Right atrium auricular region (tissue), 2 donors: ENCODE results near the gene GRXCR2. TPM values are rescaled to one million over a fixed set of nuclear protein-coding genes. Genes with fewer than 3 reads are reported as not detected.

Experiments
- DNase-seq: peaks from one replicate; pipeline ENCODE4 v3.0.0-alpha.2; 2019; ENCODE audit warnings: low spot score
- H3K27ac ChIP-seq, 2 donors: fragments of 200-600 bp; sonication (generic); 1 replicate in 1 of 2; 2 replicates in 1 of 2; pipeline ENCODE4 v1.5.1; 2016 to 2019
- H3K27me3 ChIP-seq, 2 donors: fragments of 200-600 bp; sonication (generic); one replicate each; pipeline versions ENCODE4 v1.5.1 to v1.6.0; 2017 to 2019
- H3K36me3 ChIP-seq: fragments of 200-600 bp; sonication (generic); one replicate; pipeline ENCODE4 v1.5.1; 2016
- H3K4me1 ChIP-seq, 2 donors: fragments of 200-600 bp; sonication (generic); one replicate each; pipeline versions ENCODE4 v1.5.1 to v1.6.0; 2017 to 2019
- H3K4me3 ChIP-seq, 2 donors: fragments of 200-600 bp; sonication (generic); 1 replicate in 1 of 2; 2 replicates in 1 of 2; pipeline ENCODE4 v1.5.1; 2017 to 2019; ENCODE audit warnings: mild to moderate bottlenecking in 1 of 2, moderate library complexity in 1 of 2
- H3K9me3 ChIP-seq, 2 donors: fragments of 200-600 bp; sonication (generic); one replicate each; pipeline ENCODE4 v1.5.1; 2019
- total RNA-seq, 2 donors: library from RNA; depleted of rRNA; stranded (reverse); fragments of >200 nt; gene quantifications; one replicate each; pipeline ENCODE4 v1.1.0, GENCODE V29; 2016
- TF ChIP-seq, protein P1 (sequence below), 2 donors: fragments of 200-600 bp; sonication (generic); IDR thresholded peaks; one replicate each; pipeline ENCODE4 v1.5.1; 2019; ENCODE audit warnings: antibody characterized with exemption in 2 of 2

Gene GRXCR2
- total RNA-seq, 2 donors from 2014 or later: 0.24 to 1.0 TPM

DNA sequence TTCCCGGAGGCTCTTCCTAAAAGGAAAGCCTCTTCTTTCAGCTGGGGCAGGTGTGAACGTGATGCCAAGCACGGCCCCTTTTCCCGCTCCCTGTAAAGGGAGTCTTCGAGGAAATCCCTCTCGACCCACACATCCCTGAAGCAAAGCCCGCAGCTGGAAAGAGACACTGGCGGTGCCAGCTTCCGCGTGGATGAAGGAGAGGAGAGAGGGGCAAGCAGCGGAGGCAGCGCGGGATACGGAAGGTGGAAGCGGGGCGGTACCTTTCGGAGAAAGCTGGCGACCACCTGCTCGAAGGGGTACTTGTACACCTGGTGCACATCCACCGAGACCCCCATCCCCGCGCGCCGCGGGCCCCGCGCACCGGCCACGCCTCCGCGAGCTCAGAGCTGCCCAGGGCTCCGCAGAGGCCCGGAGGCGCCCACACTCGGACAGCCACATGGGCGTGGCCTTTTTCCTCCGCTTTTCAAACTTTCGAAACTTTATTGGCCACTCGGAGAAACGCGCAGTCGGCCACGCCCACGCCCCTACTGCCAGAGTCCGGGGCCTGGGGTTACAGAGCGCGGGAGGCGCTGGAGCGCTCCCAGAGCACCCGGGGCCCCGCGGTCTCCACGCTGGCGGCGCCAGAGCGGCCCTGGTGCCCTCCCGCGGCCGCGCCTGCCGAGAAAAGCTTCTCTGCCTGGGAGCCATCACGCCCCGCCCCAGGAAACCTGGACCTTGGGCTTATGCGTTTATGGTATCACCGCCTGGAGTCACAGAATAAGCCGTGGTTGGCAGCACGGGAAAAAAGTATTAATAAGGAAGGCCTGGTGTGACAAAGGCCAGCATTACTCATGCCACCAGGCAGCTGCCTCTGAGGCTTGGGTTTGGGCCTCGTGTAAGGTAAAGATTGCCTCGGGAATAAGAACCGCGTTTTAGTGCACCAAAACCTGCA lies 37.6 kb downstream of the GRXCR2 start, which contains the start of gene PRELID2:
TSS of gene PRELID2 (minus strand) at position 426 of the 931 bp plus-strand sequence. CDS start at position 335, 91 bp downstream.
- Histone ChIP-seq H3K36me3 (no peaks in the 10 kb centered on the region), H3K27ac (peak within 1 kb of the TSS; percentile 75 to 89), H3K4me1 (peaks cover 0 to 28% of the 10 kb centered on the region in 2 donors), H3K27me3 (no peaks in the 10 kb centered on the region), H3K4me3 (peak within 1 kb of the TSS; percentile 65 to 66), H3K9me3 (no peaks in the 10 kb centered on the region)
- DNase-seq: peak; percentile 86
- TF ChIP-seq, protein P1, sequence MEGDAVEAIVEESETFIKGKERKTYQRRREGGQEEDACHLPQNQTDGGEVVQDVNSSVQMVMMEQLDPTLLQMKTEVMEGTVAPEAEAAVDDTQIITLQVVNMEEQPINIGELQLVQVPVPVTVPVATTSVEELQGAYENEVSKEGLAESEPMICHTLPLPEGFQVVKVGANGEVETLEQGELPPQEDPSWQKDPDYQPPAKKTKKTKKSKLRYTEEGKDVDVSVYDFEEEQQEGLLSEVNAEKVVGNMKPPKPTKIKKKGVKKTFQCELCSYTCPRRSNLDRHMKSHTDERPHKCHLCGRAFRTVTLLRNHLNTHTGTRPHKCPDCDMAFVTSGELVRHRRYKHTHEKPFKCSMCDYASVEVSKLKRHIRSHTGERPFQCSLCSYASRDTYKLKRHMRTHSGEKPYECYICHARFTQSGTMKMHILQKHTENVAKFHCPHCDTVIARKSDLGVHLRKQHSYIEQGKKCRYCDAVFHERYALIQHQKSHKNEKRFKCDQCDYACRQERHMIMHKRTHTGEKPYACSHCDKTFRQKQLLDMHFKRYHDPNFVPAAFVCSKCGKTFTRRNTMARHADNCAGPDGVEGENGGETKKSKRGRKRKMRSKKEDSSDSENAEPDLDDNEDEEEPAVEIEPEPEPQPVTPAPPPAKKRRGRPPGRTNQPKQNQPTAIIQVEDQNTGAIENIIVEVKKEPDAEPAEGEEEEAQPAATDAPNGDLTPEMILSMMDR (IDR thresholded peaks at IDR 0.05): peak in 1 of 2 donors; percentile 28

DNA sequence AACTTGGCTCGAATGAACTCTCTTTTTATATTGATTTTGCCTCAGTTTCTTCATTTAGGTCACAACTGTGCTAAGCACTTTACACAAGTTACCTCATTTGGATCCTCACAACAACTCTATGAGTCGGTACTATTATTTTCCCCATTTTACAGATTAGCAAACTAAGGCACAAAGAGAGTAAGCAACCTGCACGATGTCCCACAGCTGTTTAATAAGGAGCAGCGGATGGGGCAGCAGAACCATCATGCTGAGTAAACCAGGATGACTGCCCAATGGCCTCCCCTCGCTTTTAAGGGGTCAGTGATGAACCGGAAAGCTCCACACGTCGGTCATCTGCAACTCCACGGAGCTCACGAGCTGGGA lies 38.3 kb downstream of the GRXCR2 start:
- Histone ChIP-seq H3K27me3 (no peaks in the 10 kb centered on the region), H3K4me3 (peak overlapping the region; percentile 65 to 66), H3K4me1 (peaks cover 0 to 32% of the 10 kb centered on the region in 2 donors), H3K27ac (peak overlapping the region; percentile 75 to 89), H3K36me3 (no peaks in the 10 kb centered on the region), H3K9me3 (no peaks in the 10 kb centered on the region)
- TF ChIP-seq, protein P1 (IDR thresholded peaks at IDR 0.05): no peak
- no peak for DNase-seq

DNA sequence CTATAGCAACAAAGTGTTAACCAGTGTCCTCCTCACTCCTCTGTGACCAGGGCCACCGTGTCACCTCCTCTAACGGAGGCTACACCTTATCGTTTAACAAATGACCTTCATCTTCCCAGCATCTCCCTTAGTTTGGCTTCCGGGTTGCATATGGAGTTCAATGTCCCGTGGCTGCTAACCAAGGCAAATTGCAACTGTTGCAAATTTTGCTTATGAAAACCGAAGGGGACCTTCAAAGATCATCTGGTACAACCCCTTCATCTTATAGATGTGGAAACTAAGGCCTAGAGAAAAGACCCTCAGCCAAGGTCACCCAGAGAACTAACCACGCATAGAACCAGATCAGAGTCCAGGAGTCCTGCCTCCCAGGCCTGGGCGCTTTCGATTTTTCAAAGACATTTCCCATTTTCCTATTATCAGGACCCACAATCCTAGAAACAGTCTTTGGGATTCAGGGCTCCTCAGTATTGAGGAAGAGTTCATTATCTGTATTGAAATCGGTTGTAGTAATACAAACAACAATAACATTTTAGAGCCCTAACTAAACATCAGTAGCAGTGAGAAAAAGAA lies 39.1 kb downstream of the GRXCR2 start:
- no peaks in the 10 kb centered on the region for H3K27me3 ChIP-seq
- TF ChIP-seq, protein P1 (IDR thresholded peaks at IDR 0.05): no peak
- H3K9me3 ChIP-seq: no peaks in the 10 kb centered on the region
- no peaks in the 10 kb centered on the region for H3K36me3 ChIP-seq
- no peak overlapping the region for H3K4me3 ChIP-seq
- H3K4me1 ChIP-seq: peaks cover 0 to 36% of the 10 kb centered on the region in 2 donors
- H3K27ac ChIP-seq: no peak overlapping the region
- no peak for DNase-seq

DNA sequence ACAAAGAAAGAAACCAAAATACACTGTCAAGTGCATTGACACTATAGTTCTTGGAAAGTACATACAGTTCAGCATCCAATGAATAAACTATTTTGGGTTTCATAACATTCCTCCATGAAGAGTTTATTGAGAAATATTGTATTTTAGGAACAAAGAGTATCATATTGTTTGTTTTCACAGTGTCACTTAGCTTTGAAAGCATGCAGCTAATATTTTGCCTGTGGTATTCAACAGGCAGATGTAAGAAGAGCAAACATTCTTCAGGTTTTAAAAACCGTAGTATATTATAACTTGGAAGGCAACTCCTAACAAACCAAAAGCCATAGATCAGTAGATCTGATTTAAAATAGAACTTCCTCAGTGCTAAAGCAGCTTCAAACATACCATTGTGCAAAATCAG lies 42.2 kb downstream of the GRXCR2 start:
- Histone ChIP-seq H3K36me3 (no peaks in the 10 kb centered on the region), H3K4me1 (peaks cover 0 to 30% of the 10 kb centered on the region in 2 donors), H3K9me3 (no peaks in the 10 kb centered on the region), H3K4me3 (no peak overlapping the region), H3K27me3 (no peaks in the 10 kb centered on the region), H3K27ac (no peak overlapping the region)
- TF ChIP-seq, protein P1 (IDR thresholded peaks at IDR 0.05): no peak
- no peak for DNase-seq

DNA sequence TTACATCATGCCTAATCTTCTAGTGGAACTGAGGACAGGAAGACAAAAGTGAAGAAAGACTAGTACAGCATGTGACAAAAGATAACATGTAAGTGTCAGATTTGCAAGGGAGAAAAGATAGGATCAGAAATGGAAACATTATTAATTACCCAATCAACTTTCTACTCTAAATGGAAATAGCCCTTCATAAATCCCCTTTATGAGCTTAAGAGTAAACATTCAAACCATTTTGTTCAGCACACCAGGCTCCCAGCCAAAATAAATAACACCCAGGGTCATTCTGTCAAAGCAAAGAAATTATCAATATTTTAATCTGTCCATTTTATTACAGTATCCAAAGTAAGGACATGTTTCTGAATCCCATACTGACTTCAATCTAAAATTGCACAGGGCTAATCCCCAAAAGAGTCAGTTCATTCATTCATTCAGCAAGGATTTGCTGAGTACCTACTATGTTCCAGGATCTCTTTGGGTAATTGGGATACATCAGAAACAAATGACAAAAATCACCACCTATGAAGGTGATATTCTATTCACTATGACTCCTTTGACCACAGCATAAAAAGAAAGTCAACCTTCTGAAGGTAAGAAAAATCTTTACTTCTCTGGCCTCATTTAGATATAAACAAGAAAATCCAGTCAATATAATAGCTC lies 43.0 kb downstream of the GRXCR2 start:
- Histone ChIP-seq H3K27ac (no peak overlapping the region), H3K4me1 (peaks cover 0 to 28% of the 10 kb centered on the region in 2 donors), H3K9me3 (no peaks in the 10 kb centered on the region), H3K36me3 (no peaks in the 10 kb centered on the region), H3K27me3 (no peaks in the 10 kb centered on the region), H3K4me3 (no peak overlapping the region)
- TF ChIP-seq, protein P1 (IDR thresholded peaks at IDR 0.05): no peak
- no peak for DNase-seq
